Esophagus squamous epithelium (tissue), 5 donors: ENCODE measurements around the gene PI4KB. TPM values are rescaled to one million over a fixed set of nuclear protein-coding genes. Genes with fewer than 3 reads are reported as not detected.

Experiments used
- DNase-seq: peaks from one replicate; lab custom pipeline; 2025; lab: John Stamatoyannopoulos, UW
- H3K27ac ChIP-seq, 4 donors: fragments of 200-600 bp; sonication (generic); one replicate each; pipeline ENCODE4 v1.5.1; 2016 to 2019; ENCODE audit warnings: mild to moderate bottlenecking in 1 of 4
- H3K27me3 ChIP-seq, 4 donors: fragments of 200-600 bp; sonication (generic); 1 replicate in 3 of 4; 2 replicates in 1 of 4; pipeline versions ENCODE4 v1.5.1 to v1.6.0; 2017 to 2021; ENCODE audit warnings: antibody characterized with exemption in 1 of 4
- H3K36me3 ChIP-seq, 3 donors: fragments of 200-600 bp; sonication (generic); one replicate each; pipeline ENCODE4 v1.5.1; 2016 to 2019
- H3K4me1 ChIP-seq, 3 donors: fragments of 200-600 bp; sonication (generic); one replicate each; pipeline ENCODE4 v1.5.1; 2017 to 2019
- H3K4me3 ChIP-seq, 4 donors: fragments of 200-600 bp; sonication (generic); 1 replicate in 3 of 4; 2 replicates in 1 of 4; pipeline ENCODE4 v1.5.1; 2016 to 2019; ENCODE audit warnings: mild to moderate bottlenecking in 2 of 4, moderate library complexity in 1 of 4
- H3K9me3 ChIP-seq, 3 donors: fragments of 200-600 bp; sonication (generic); one replicate each; pipeline ENCODE4 v1.5.1; 2016 to 2019
- CTCF ChIP-seq, 6 experiments: fragments of 450-650 bp in 4 of 6; fragments of 200-600 bp in 2 of 6; sonication (generic) in 2 of 6; IDR thresholded peaks; one replicate each; pipeline ENCODE4 v1.5.1; 2016 to 2019; ENCODE audit warnings: antibody characterized with exemption in 6 of 6, mild to moderate bottlenecking in 4 of 6, moderate library complexity in 4 of 6
- POLR2A ChIP-seq, 4 donors: fragments of 450-650 bp; IDR thresholded peaks; one replicate each; pipeline ENCODE4 v1.6.1; 2017; ENCODE audit warnings: antibody characterized with exemption in 4 of 4, mild to moderate bottlenecking in 4 of 4, moderate library complexity in 3 of 4
- WGBS, 2 donors: methylation state at CpG; one replicate each; pipeline ENCODE4 v1.1.5; 2018; 5-methylcytosine and 5-hydroxymethylcytosine counted together
- intact Hi-C: fragments of 100-400 bp; cut with DNase I; formaldehyde crosslinking; loops from one replicate; pipeline ENCODE4 v1.15.0; 2022
- total RNA-seq, 4 donors: library from RNA; depleted of rRNA; stranded (reverse); fragments of >200 nt; gene quantifications; one replicate each; pipeline ENCODE4 v1.1.0, GENCODE V29; 2016
- donor health status: DM: yes; HTN: yes; CAD: no.

Gene PI4KB
- total RNA-seq, 4 donors from 2014 or later = 34.0 to 63.4 (median 56.0) TPM

GRCh38 chr1:151311011-151311410, 16.2 kb downstream of the PI4KB start:
- Histone ChIP-seq H3K27ac (peak overlapping the region; percentile 40 to 88 (median 79)), H3K27me3 (no peaks in the 10 kb centered on the region), H3K36me3 (peaks cover 22 to 80% (median 40%) of the 10 kb centered on the region in 3 donors), H3K4me3 (no peak overlapping the region), H3K4me1 (peaks cover 36 to 61% (median 50%) of the 10 kb centered on the region in 3 donors), H3K9me3 (no peaks in the 10 kb centered on the region)
- 46% methylated on average over 3 to 4 of the region's 4 CpGs for WGBS, 2 donors
- intact Hi-C loops = no loop called here
- DNase-seq = no peak
- TF ChIP-seq POLR2A (IDR thresholded peaks at IDR 0.05) = no peak
- no peak for TF ChIP-seq CTCF (IDR thresholded peaks at IDR 0.05)

- Histone ChIP-seq H3K36me3 (peaks cover 32 to 80% (median 37%) of the 10 kb centered on the region in 3 donors), H3K27me3 (no peaks in the 10 kb centered on the region), H3K4me3 (no peak overlapping the region), H3K9me3 (no peaks in the 10 kb centered on the region), H3K4me1 (peaks cover 36 to 58% (median 49%) of the 10 kb centered on the region in 3 donors), H3K27ac (peak overlapping the region in 3 of 4 donors; percentile 42 to 74 (median 57))
- TF ChIP-seq CTCF (IDR thresholded peaks at IDR 0.05) (peak in 1 of 6 experiments; percentile 3), POLR2A (IDR thresholded peaks at IDR 0.05) (no peak)
- no peak for DNase-seq
- intact Hi-C loops = no loop called here
- WGBS, 2 donors = 73 to 84% methylated on average over 6 to 7 of the region's 7 CpGs
Measured at GRCh38 chr1:151309811-151310323, 17.3 kb downstream of the PI4KB start.

- intact Hi-C loops = no loop called here
- H3K27me3 ChIP-seq = no peaks in the 10 kb centered on the region
- WGBS, 2 donors = 93 to 94% methylated on average over 2 of the region's 2 CpGs
- no peak for TF ChIP-seq POLR2A (IDR thresholded peaks at IDR 0.05)
- TF ChIP-seq CTCF (IDR thresholded peaks at IDR 0.05) = no peak
- peaks cover 32 to 100% (median 93%) of the 10 kb centered on the region in 3 donors for H3K36me3 ChIP-seq
- H3K4me3 ChIP-seq = no peak overlapping the region
- H3K4me1 ChIP-seq = peaks cover 0 to under 1% (median 0%) of the 10 kb centered on the region in 3 donors
- no peak overlapping the region for H3K27ac ChIP-seq
- no peaks in the 10 kb centered on the region for H3K9me3 ChIP-seq
- DNase-seq = no peak
Measured at GRCh38 chr1:151294742-151295462, 32.3 kb downstream of the PI4KB start.

GRCh38 chr1:151293093-151293492, 34.1 kb downstream of the PI4KB start:
- Histone ChIP-seq H3K4me3 (no peak overlapping the region), H3K9me3 (no peaks in the 10 kb centered on the region), H3K27me3 (no peaks in the 10 kb centered on the region), H3K4me1 (peaks cover 0 to 13% (median 0%) of the 10 kb centered on the region in 3 donors), H3K36me3 (peaks cover 34 to 100% (median 89%) of the 10 kb centered on the region in 3 donors), H3K27ac (no peak overlapping the region)
- no peak for DNase-seq
- intact Hi-C loops = no loop called here
- TF ChIP-seq POLR2A (IDR thresholded peaks at IDR 0.05) = no peak
- WGBS, 2 donors = 71 to 72% methylated on average over 2 to 4 of the region's 6 CpGs

- 75 to 84% methylated on average over 9 to 12 of the region's 13 CpGs for WGBS, 2 donors
- Histone ChIP-seq H3K4me3 (no peak overlapping the region), H3K36me3 (peaks cover 33 to 100% (median 90%) of the 10 kb centered on the region in 3 donors), H3K9me3 (no peaks in the 10 kb centered on the region), H3K27me3 (no peaks in the 10 kb centered on the region), H3K27ac (no peak overlapping the region), H3K4me1 (peaks cover 0 to 13% (median 0%) of the 10 kb centered on the region in 3 donors)
- no peak for TF ChIP-seq CTCF (IDR thresholded peaks at IDR 0.05)
- no peak for TF ChIP-seq POLR2A (IDR thresholded peaks at IDR 0.05)
- intact Hi-C loops = no loop called here
- DNase-seq = no peak
Measured at GRCh38 chr1:151292207-151293030, 34.8 kb downstream of the PI4KB start.
